K562 (cell line): ENCODE results near the gene ABR. TPM values are rescaled to one million over a fixed set of nuclear protein-coding genes. Genes with fewer than 3 reads are reported as not detected.

ENCODE experiments used
- ATAC-seq: fragments of 200-7000 bp; cut with Tn5 transposase; 3 replicates; pipeline ENCODE4 v1.9.1; 2020; ENCODE audit warnings: moderate library complexity
- BruUV-seq: library from RNA; stranded (reverse); fragments of 400-500 nt; replicated peaks from 2 replicates; lab custom pipeline; 2021; lab: Mats Ljungman, UMichigan
- CTCF ChIA-PET: fragments of 300-600 bp; formaldehyde crosslinking; extraction: SDS; loops from one replicate; lab custom pipeline; 2021; ENCODE audit warnings: low intra/inter-chr PET ratio; lab: Yijun Ruan, JAX
- POLR2A ChIA-PET: fragments of 300-600, 350-650 bp; sonication (Branson Sonifier 250); formaldehyde crosslinking; extraction: SDS; loops from one replicate; lab custom pipeline; 2021; ENCODE audit warnings: antibody characterized with exemption, inconsistent platforms; lab: Yijun Ruan, JAX
- DNase-seq, 4 experiments: peaks; one replicate each; pipeline versions ENCODE4 v3.0.0 to v3.0.0-alpha.2; 2011 to 2018; ENCODE audit warnings: low spot score in 3 of 4, mixed read lengths in 3 of 4; ENCODE audit errors: extremely low read depth in 1 of 4
- FAIRE-seq: peaks from 2 replicates; lab custom pipeline; 2011; peaks lifted over from hg19 to GRCh38; lab: Jason Lieb, UNC
- H2AFZ ChIP-seq: 2 replicates; pipeline ENCODE4 v1.6.0; 2011; ENCODE audit warnings: low read depth, low read length, control low read depth, inconsistent platforms
- H3K27ac ChIP-seq: fragments of 200-600 bp; 3 replicates; pipeline ENCODE4 v1.8.0; 2011; ENCODE audit warnings: low read depth, mild to moderate bottlenecking, control low read depth, inconsistent platforms, low read length, moderate library complexity, mixed read lengths; ENCODE audit errors: extremely low read depth
- H3K27me3 ChIP-seq, 2 experiments: fragments of 300-600 bp in 1 of 2; 2 replicates in 1 of 2; 3 replicates in 1 of 2; pipeline versions ENCODE4 v1.6.0 to v1.8.0; 2011; ENCODE audit warnings: inconsistent platforms in 2 of 2, low read length in 2 of 2, mild to moderate bottlenecking in 1 of 2, mixed read lengths in 1 of 2, moderate library complexity in 1 of 2; ENCODE audit not compliant: control insufficient read depth in 2 of 2, insufficient read depth in 2 of 2
- H3K36me3 ChIP-seq: fragments of 300-600 bp; 3 replicates; pipeline ENCODE4 v1.8.0; 2011; ENCODE audit warnings: mild to moderate bottlenecking, low read length, inconsistent platforms; ENCODE audit not compliant: control insufficient read depth, insufficient read depth
- H3K4me1 ChIP-seq, 2 experiments: fragments of 200-600 bp in 1 of 2; replicated peaks in 1 of 2; 2 replicates in 1 of 2; 3 replicates in 1 of 2; pipeline versions ENCODE4 v1.5.1 to v1.8.0; 2011; ENCODE audit warnings: inconsistent platforms in 2 of 2, low read length in 2 of 2, mild to moderate bottlenecking in 1 of 2, mixed read lengths in 1 of 2, moderate library complexity in 1 of 2; ENCODE audit not compliant: control insufficient read depth in 2 of 2, insufficient read depth in 2 of 2
- H3K4me2 ChIP-seq: 2 replicates; pipeline ENCODE4 v1.6.1; 2011; ENCODE audit warnings: low read length, control low read depth, inconsistent platforms, mixed read lengths; ENCODE audit not compliant: insufficient read depth
- H3K4me3 ChIP-seq: fragments of 200-600 bp; sonication (generic), shearing (Covaris generic); 2 replicates; pipeline ENCODE4 v1.5.1; 2016; ENCODE audit warnings: control low read depth, inconsistent platforms
- H3K79me2 ChIP-seq: fragments of 200-600 bp; 3 replicates; pipeline ENCODE4 v1.8.0; 2011; ENCODE audit warnings: low read length, inconsistent platforms; ENCODE audit not compliant: control insufficient read depth, insufficient read depth
- H3K9ac ChIP-seq, 2 experiments: 2 replicates each; pipeline versions ENCODE4 v1.6.0 to v1.6.1; 2011; ENCODE audit warnings: low read depth in 2 of 2, low read length in 2 of 2, control low read depth in 1 of 2, inconsistent platforms in 1 of 2, mild to moderate bottlenecking in 1 of 2, mixed read lengths in 1 of 2; ENCODE audit not compliant: insufficient read depth in 1 of 2
- H3K9me1 ChIP-seq: one replicate; pipeline ENCODE4 v1.6.0; 2011; ENCODE audit warnings: inconsistent platforms, mild to moderate bottlenecking, low read length, moderate library complexity; ENCODE audit not compliant: control insufficient read depth, insufficient read depth
- H3K9me3 ChIP-seq: replicated peaks from 2 replicates; pipeline ENCODE4 v1.5.1; 2011; ENCODE audit warnings: low read depth, low read length, inconsistent platforms; ENCODE audit not compliant: control insufficient read depth, insufficient read depth
- H4K20me1 ChIP-seq: replicated peaks from 2 replicates; pipeline ENCODE4 v1.6.1; 2011; ENCODE audit warnings: low read length, inconsistent platforms, mixed read lengths; ENCODE audit not compliant: control insufficient read depth, insufficient read depth
- BRF1 ChIP-seq: IDR thresholded peaks from 3 replicates; pipeline ENCODE4 v1.6.1; 2011; ENCODE audit warnings: borderline replicate concordance, mild to moderate bottlenecking; ENCODE audit not compliant: insufficient read length; ENCODE audit errors: extremely low read depth
- E2F6 ChIP-seq, 2 experiments: IDR thresholded peaks; 2 replicates each; pipeline ENCODE4 v1.6.1; 2011; ENCODE audit warnings: borderline replicate concordance in 1 of 2, control low read depth in 1 of 2, low read depth in 1 of 2, low read length in 1 of 2, mild to moderate bottlenecking in 1 of 2, mixed read lengths in 1 of 2, moderate library complexity in 1 of 2; ENCODE audit not compliant: insufficient read depth in 1 of 2, insufficient read length in 1 of 2, poor library complexity in 1 of 2, severe bottlenecking in 1 of 2; ENCODE audit errors: extremely low read depth in 1 of 2
- ETS1 ChIP-seq: conservative IDR thresholded peaks from 2 replicates; pipeline ENCODE4 v1.6.1; 2011; ENCODE audit warnings: low read depth, mild to moderate bottlenecking, low read length; ENCODE audit not compliant: control insufficient read depth
- HSF4 ChIP-seq: fragments of 250-450 bp; sonication (Bioruptor Pico); IDR thresholded peaks from 2 replicates; pipeline ENCODE4 v2.1.2; 2022; ENCODE audit warnings: mild to moderate bottlenecking, moderate library complexity, borderline replicate concordance
- RERE ChIP-seq: sonication (generic); formaldehyde crosslinking; IDR thresholded peaks from 2 replicates; pipeline ENCODE4 v1.8.0; 2023; ENCODE audit warnings: missing genetic modification reagents, mild to moderate bottlenecking, borderline replicate concordance
- SRSF9 ChIP-seq: fragments of 200-400 bp; formaldehyde crosslinking; IDR thresholded peaks from 2 replicates; pipeline ENCODE4 v1.6.1; 2017; ENCODE audit warnings: low read depth, low read length, borderline replicate concordance
- TAF15 ChIP-seq: fragments of 200-400 bp; formaldehyde crosslinking; IDR thresholded peaks from 2 replicates; pipeline ENCODE4 v1.6.1; 2017; ENCODE audit warnings: mild to moderate bottlenecking, low read depth, low read length, moderate library complexity
- YY1 ChIP-seq, 3 experiments: IDR thresholded peaks; 2 replicates each; pipeline ENCODE4 v1.6.1; 2011; ENCODE audit warnings: low read length in 2 of 3, mild to moderate bottlenecking in 2 of 3, moderate library complexity in 2 of 3, borderline replicate concordance in 1 of 3, control low read depth in 1 of 3, low read depth in 1 of 3; ENCODE audit not compliant: insufficient read depth in 3 of 3, insufficient replicate concordance in 2 of 3, control insufficient read depth in 1 of 3, insufficient read length in 1 of 3; ENCODE audit errors: extremely low read depth in 1 of 3
- ZBTB43 ChIP-seq: sonication (generic); formaldehyde crosslinking; IDR thresholded peaks from 2 replicates; pipeline ENCODE4 v1.8.0; 2023; ENCODE audit warnings: mild to moderate bottlenecking, missing genetic modification reagents
- ZNF174 ChIP-seq: fragments of 250-450 bp; sonication (Bioruptor Pico); IDR thresholded peaks from 2 replicates; pipeline ENCODE4 v1.4.0; 2020; ENCODE audit warnings: mild to moderate bottlenecking
- ZNF232 ChIP-seq: sonication (generic); formaldehyde crosslinking; IDR thresholded peaks from 2 replicates; pipeline ENCODE4 v1.8.0; 2022; ENCODE audit warnings: mild to moderate bottlenecking, missing genetic modification reagents
- WGBS: fragments of 100-300 bp; shearing (Covaris generic); methylation state at CpG from one replicate; pipeline ENCODE4 v1.1.6; 2016; ENCODE audit warnings: low coverage, mixed read lengths; ENCODE audit not compliant: insufficient coverage; ENCODE audit errors: missing lambda C conversion rate; 5-methylcytosine and 5-hydroxymethylcytosine counted together
- in situ Hi-C: fragments of 300-500 bp; cut with MboI; formaldehyde crosslinking; loops from 4 replicates; pipeline ENCODE4 v1.15.0; 2018; ENCODE audit warnings: inconsistent platforms, mixed read lengths
- intact Hi-C: fragments of 100-400 bp; cut with micrococcal nuclease; formaldehyde crosslinking; loops from 2 replicates; pipeline ENCODE4 v1.14.2; 2022
- polyA plus RNA-seq, 8 experiments: library from polyadenylated mRNA; depleted of rRNA in 4 of 8; stranded (reverse) in 5 of 8; unstranded in 3 of 8; fragments of >200 nt; fragmentation: Nextera tagmentation in 2 of 8; fragmentation: Illumina TruSeq in 1 of 8; extraction: Ambion mirVana in 2 of 8; extraction: Trizol in 1 of 8; gene quantifications; 2 replicates each; pipeline versions ENCODE4 v1.2.1 to v1.2.3, GENCODE V29; 2011 to 2014; ENCODE audit warnings: inconsistent platforms in 1 of 8, missing spikeins in 1 of 8
- total RNA-seq, 7 experiments: library from RNA; depleted of rRNA in 6 of 7; stranded (reverse); fragments of >200 nt in 6 of 7; fragmentation: Illumina TruSeq in 2 of 7; extraction: Trizol in 2 of 7; gene quantifications; 2 replicates each; pipeline versions ENCODE4 v1.2.1 to v1.2.3, GENCODE V29; 2011 to 2021; ENCODE audit warnings: low replicate concordance in 1 of 7

The ABR gene
- total and polyA plus RNA-seq, 9 of the 15 experiments (the other 6 are each of a cell fraction or from before 2014, with no cell fraction given), result 0.07 to 1.6 (median 0.37) TPM; not detected in 1

DNA sequence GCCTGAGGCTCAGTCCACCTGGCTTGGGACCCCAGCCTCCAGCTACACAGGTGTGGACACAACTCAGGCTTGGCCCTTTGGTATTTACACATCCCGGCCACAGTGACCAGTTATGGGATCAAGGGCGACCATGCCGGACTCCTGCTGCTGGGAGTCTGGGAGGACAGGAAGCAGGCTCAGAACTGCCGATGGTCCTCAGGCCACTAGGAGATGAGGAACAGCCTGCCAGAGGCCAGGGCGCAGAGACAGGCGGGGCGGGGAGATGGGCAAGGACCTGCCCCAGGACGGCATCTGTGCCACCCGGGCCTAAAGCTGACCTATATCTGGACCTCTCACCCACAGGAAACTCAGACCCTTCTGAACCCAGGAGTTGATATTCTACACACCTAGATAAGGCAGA lies 212.7 kb downstream of the ABR start:
- Histone ChIP-seq H3K36me3 (no peaks in the 10 kb centered on the region), H3K27me3 (peaks cover 16 to 54% of the 10 kb centered on the region in 2 experiments; a peak in 4 of 5 replicates), H3K79me2 (no peaks in the 10 kb centered on the region), H3K4me3 (no peak overlapping the region), H3K4me1 (no peaks in the 10 kb centered on the region; a peak in 1 of 5 replicates), H3K9me3 (no peaks in the 10 kb centered on the region), H3K27ac (no peak overlapping the region), H3K9ac (no peak overlapping the region), H4K20me1 (0 out of 2 replicates have a peak, but pooled peaks cover 5% of the 10 kb centered on the region), H3K9me1 (no peaks in the 10 kb centered on the region), H3K4me2 (no peak overlapping the region), H2AFZ (no peak overlapping the region)
- CTCF ChIA-PET, result no interaction called here
- TF ChIP-seq E2F6 (IDR thresholded peaks at IDR 0.05; ENCODE audit: borderline replicate concordance in 1 of 2, extremely low read depth in 1 of 2, insufficient read depth in 1 of 2, insufficient read length in 1 of 2, low read depth in 1 of 2, low read length in 1 of 2, poor library complexity in 1 of 2, severe bottlenecking in 1 of 2) (no peak), BRF1 (no peak), TAF15 (no peak), ZBTB43 (no peak), ZNF232 (CRISPR knock-in tag) (no peak), SRSF9 (no peak), HSF4 (no peak), ETS1 (no peak), ZNF174 (CRISPR knock-in tag) (no peak), RERE (CRISPR knock-in tag) (no peak), YY1 (IDR thresholded peaks at IDR 0.05; ENCODE audit: borderline replicate concordance in 1 of 3, control insufficient read depth in 1 of 3, extremely low read depth in 1 of 3, insufficient read depth in 3 of 3, insufficient read length in 1 of 3, insufficient replicate concordance in 2 of 3, low read depth in 1 of 3, low read length in 2 of 3) (no peak)
- no peak for DNase-seq
- WGBS, result 4% methylated on average over 9 of the region's 9 CpGs
- BruUV-seq, result no TSS peak
- POLR2A ChIA-PET, result no interaction called here
- ATAC-seq, result no peak
- in situ Hi-C loops, result no loop called here
- FAIRE-seq, result no peak
- intact Hi-C loops, result no loop called here
